Cerebellar nuclear complex (tissue), 1 donor: Measurements from ENCODE around the gene SFTPB.
"Not testable (repeated sequence)": the region's sequence is repeated elsewhere in the genome, so short reads cannot be mapped to it uniquely, and the experiment has no call there.

Source experiments
- DNase-seq, 2 experiments: peaks; one replicate each; lab custom pipeline; 2025; lab: John Stamatoyannopoulos, UW

SFTPB gene

DNA sequence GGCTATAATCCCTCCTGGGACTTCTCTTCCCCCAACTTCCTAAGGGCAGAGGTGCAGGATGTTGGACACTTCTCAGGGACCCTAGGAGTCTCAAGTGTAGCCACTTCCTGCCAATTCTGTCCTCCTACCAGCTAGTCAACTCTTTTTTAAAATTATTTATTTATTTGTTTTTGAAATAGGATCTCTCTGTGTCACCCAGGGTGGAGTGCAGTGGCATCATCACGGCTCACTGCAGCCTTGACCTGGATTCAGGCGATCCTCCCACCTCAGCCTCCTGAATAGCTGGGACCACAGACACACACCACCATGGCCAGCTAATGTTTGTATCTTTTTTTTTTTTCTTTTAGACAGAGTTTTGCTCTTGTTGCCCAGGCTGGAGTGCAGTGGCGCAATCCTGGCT lies 11.5 kb downstream of the SFTPB start:
- DNase-seq: no peak

DNA sequence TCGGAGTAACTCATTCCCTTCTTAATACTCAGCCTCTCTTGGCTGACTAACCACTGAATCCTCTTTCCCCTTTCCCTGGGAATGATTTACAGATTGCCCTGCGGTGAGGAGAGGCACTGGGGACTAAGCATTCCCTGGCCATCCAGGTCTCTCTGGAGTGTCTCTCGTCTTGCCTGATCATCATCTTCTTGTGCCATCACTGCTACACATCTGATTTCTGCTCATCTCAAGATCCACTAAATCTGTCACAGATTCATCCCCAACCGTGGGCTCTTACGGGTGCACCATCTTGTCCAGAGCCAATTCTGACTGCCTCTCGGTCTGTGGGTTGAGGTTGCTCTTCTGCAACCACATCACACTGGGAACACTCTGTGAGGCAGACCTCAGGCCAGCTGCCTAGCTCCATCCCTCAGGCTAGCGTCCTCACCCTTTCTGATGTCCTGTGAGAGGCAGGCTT lies 12.0 kb downstream of the SFTPB start:
- DNase-seq: no peak

DNA sequence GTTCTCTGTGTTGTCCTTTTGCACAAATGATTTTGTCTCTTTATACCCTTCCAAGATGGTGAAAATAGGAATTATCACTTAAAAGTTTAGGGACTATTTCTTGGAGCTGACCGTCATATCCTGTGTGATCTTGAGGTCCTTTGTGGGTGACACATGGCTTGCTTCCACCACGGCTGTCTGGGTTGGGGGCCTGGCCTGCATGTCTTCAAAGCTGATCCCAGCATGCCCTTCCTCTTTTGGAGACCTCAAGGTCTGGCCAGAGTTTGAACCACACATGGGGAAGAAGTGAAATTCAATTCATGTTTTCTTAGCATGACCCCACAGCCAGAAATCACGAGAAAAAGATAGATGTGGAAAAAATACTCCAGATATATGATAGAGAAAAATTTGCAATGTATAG lies 14.0 kb downstream of the SFTPB start:
- DNase-seq: no peak

DNA sequence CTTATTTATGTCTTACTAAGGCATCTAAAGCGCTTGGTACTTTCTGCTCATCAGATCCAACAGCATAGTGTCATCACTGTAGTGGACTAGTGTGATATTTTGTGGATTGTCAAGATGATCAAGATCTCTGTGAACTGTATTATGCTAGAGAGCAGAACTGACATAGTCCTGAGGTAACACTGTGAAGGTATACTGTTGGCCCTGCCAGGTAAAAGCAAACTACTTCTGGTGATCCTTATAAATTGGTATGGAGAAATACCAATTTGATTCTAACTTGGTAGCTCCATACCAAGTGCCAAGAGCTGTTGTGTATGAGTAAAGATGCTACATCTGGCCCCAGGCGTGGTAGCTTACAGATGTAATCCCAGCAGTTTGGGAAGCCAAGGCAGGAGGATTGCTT lies 15.9 kb downstream of the SFTPB start:
- DNase-seq: no peak

DNA sequence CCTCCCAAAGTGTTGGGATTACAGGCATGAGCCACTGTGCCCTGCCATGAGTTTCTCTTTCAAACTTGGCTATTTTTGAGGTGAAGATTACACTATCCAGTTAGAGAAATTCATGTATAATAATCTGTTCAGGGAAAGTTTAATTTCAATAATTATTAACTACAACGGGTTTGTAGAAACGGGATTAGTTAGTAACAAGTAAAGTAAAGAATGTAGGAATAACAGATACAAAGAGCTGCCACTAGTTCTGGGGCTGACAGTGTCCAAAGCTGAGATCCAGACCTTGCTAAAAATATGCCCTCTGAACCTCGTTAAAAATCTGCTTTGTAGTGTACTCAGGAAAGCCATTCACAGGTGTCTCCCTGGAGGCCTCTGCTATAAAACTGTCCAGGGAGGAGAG lies 16.9 kb downstream of the SFTPB start:
- DNase-seq: no peak

DNA sequence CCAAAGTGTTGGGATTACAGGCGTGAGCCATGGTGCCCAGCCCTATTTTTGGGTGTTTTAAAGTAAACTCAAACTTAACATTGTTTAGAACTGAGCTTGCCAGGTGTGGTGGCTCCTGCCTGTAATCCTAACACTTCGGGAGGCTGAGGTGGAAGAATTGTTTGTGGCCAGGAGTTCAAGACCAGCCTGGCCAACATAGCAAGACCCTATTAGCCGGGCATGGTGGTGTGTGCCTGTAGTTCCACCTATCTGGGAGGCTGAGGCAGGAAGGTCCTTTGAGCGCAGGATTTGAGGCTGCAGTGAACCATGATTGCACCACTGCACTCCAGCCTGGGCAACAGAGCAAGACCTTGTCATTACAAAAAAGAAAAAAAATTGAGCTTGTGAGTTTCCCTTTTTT lies 17.5 kb downstream of the SFTPB start:
- no peak for DNase-seq

DNA sequence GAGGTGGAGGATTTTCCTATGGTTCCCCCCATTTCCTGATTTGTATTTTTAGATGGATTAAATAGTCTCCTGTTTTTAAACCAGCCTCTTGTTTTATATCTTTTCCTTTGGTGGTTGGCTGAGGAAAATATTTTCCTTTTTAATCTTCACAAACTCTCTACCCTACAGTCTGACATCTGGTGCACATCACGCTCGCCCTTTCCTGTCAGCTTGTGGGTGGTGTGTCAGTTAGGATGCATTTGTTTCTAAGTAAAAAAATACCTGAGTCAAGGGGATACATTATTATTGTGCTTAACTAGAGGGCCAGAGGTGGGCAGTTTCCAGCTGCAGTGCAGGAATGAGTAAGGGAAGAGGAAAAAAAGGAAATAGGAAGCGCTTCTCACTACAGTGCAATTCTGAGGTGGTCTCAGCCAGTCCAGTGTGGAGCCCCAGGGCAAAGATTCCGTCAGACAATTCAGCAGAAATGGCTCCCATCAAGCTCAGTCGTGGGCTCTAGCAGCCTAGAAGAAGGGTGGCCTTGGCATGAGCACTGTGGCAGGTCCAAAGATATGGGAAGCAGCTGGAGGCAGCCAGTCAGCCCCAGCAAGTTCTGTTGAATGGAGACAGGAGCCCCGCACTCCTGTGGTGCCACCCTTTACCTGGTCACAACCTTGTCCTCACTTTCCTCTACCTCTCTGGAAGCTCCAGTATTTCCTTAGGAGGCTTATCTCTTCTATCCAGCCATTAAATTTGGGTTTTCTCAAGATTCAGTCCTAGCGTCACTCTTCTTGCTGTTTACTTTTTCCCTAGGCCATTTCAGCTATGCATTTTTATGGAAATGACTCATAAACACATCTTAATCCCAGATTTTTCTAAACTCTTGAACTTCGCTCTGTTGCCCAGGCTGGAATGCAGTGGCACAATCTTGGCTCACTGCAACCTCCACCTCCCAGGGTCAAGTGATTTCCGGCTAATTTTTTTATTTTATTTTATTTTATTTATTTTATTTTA lies 18.5 kb downstream of the SFTPB start:
- no peak for DNase-seq

DNA sequence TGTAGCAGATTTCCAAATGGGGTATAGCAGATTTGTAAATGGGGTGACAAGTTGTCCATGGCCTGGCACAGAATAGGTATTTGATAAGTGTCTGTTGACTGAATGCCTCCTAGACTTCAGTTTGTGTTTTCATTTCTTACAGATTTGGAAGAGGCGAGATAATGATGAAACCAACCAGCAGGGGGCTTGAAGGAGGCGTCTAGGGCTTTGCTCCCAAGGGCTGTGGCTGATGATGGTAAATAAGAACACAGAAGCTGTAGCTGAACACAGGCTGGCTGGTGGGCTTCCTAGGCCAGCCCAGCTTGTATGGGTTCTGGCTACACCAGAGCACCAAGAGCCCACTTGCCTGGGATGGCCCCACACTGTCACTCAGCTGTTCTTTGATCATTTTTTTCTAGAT lies 19.4 kb downstream of the SFTPB start:
- no peak for DNase-seq

DNA sequence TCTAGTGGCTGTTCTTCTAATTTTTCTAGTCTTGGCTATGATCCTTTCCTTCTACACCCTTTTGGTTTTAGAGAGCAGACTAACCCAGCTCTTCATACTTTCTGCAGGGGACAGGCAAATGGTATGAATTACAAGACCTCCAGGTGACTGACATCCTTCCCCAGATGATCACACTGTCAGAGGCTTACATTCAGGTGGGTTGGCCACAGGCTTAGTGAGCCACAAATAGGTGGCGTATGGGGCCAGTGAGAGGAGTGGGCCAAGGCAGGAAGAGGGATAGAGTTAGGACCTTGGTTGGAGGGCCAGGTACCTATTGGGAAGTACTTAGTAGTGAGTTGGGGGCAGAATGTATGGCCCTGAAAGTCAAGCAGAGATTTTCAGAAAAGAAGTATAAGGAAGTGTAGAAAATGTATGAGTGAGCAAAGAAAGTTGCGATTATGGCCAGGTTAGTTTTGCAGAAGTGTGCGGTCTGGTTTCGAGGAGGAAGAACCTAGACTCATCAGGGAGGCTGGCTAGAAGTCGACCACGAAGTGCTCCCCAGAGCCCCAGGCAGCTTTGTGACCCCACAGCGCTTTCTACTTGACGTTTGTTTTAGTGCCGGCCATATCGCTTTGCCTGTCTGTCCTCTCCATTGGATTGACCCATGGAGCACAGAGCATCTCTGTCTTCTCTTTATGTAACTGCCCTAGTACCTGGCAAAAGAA lies 20.0 kb downstream of the SFTPB start:
- DNase-seq: no peak

DNA sequence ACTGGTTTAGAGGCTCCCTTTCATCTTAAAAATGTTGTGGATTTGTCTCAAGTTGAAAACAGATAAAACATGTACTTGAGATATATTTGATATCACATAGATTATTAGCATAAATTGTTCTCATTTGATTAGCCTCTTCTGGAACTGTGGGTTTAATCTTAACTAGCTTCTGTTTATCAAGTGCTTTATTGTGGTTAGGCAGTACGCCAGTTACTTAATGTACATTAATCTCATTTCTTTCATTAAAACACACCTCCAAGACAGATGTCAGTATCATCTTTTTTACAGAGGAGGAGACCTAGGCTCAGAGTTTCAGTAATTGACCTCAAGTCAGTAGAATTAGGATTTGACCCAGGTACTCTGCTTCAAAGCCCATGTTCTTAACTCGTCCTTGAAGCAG lies 21.8 kb downstream of the SFTPB start:
- DNase-seq: no peak

DNA sequence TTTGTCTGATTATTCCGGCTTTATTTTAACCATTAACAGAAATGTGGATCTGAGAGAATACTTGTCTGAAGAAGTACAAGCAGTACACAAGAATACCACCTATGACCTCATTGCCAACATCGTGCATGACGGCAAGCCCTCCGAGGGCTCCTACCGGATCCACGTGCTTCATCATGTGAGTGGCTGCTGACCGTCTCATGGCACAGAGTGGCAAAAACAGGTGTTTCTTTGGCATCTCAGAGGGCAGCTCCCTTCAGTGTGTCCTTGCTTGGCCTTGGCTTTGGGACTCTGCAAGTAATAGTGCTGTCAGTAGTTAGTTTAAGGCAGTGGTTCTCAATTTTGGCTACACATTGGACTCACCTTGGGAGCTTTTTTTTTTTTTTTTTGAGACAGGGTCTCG lies 23.1 kb downstream of the SFTPB start:
- no peak for DNase-seq

DNA sequence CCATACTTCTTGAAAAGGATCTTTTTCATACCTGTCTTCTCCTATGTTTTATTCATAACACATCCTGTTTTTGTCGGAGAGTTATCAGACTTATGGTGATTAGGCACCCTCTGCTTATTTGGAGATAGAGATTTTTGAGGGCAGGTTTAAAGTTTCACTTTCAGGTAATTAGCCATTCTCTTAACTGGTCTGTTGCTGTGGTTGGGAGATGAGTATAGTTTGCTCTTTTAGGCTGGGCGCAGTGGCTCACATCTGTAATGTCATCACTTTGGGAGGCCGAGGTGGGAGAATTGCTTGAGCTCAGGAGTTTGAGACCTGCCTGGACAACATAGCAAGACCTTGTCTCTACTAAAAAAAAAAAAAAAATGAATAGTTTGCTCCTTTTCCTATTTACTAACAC lies 25.3 kb downstream of the SFTPB start:
- DNase-seq: no peak

DNA sequence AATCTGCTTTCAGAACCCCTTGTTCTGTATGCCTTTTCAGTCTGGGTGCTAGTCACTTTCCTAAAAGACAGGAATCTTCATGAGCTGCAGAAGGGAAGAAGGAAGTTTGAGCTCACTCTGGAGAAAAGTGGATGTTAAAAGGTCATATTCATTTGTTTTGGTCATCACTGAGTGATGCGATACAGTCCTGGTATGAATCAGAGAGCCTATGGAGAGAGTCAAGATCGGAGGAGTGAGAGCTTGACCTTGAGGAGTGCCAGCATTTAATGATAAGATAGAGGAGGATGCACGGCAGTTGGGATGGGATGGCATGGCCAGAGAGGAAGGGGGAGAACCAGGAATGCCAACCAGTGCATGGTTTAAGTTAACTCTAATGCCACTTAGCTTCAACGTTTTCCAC lies 32.4 kb downstream of the SFTPB start:
- DNase-seq: no peak

DNA sequence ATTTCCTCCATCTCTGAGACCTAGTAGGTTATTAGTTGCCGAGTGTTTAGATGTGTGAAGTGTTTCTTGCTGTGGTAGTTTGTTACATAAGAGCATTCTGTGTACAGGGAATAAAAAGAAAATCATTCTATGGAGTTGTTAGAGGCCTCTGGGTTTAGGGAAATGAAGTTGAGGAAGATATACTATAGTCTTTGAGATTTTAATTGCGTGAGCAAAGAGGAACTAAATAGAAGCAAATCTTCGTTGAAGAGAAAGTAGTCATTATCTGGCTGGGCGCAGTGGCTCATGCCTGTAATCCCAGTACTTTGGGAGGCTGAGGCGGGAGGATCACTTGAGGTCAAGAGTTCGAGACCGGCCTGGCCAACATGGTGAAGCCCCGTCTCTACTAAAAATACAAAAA lies 33.0 kb downstream of the SFTPB start:
- no peak for DNase-seq

DNA sequence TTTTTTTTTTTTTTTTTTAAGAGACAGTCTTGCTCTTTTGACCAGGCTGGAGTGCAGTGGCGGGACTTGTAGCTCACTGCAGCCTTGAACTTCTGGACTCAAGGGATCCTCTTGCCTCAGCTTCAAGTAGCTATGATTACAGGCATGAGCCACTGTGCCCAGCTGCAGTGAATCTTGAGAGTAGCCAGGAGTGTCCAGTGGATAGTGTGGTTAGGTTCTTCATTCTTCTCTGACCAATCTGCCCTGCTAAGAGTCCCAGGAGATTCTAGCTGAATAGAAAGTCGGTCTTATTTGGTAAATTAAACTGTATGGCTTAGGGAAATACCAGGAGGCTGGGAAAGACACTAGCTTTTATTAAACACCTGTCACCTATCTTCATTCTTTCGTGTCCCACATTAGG lies 36.7 kb downstream of the SFTPB start:
- DNase-seq: no peak

DNA sequence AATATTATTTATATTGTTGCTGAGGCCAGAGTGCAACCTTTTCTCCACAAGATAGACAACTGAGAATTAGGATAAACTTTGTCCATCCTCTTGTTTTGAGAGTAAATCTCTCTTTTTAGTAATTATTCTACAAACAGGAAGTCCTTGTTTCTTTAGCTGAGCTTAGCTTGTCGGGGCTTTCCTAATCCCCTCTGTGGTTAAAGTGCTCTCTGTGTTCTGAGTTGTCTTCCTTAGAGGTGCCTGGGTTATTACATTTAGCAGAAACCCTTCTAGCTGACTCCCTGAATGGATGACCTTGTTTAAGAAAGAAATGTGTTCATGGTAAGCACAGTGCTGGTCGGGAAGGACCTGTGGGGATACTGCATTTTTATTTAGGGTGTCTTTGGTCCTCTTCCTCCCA lies 39.3 kb downstream of the SFTPB start:
- DNase-seq: no peak

DNA sequence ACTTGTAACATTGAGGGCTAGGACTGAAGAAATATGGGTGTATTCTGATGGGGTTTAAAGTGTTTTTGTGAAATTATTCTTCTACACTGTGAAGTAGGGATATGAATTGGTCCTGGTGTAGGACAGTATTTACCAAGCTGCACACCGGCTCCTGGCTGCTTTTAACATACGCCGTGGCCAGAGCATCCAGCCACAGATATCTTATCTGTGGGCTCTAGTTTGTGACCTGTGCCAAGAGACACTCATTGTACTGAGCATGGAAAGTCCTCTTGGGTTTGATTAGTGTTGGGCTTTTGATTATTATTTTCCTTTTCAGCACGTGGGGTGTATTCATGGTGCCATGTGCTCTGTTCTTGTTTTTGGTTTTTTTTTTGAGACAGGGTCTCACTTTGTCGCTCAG lies 44.0 kb downstream of the SFTPB start:
- DNase-seq: no peak

DNA sequence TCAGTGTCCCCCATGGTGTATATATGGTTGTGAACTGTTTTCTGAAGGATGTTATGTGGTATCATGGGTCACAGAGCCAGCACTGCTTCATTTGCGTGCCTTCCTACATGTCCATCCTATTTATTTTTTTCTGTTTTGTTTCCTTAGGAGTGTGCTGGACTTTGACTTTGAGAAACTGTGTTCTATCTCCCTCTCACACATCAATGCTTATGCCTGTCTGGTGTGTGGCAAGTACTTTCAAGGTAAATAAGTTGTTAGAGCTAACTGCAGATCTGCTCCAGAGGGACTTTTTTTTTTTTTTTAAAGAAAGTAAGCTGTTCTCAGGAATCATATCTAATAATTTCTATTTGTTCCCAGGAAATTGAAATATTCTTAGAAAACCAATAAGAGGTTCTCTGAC lies 46.7 kb downstream of the SFTPB start:
- no peak for DNase-seq

DNA sequence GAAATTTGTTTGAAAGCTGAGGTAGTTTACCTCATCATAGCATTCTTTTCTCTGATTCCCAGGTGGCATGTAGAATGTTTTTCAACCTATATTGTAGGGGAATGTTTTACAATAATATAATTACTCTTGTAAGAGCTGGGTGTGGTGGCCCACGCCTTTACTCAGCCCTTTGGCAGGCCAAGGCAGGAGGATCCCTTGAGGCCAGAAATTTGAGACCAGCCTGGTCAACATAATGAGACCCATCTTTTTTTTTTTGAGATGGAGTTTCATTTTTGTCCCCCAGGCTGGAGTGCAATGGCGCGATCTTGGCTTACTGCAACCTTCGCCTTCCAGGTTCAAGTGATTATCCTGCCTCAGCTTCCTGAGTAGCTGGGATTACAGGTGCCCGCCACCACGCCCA lies 48.4 kb downstream of the SFTPB start:
- no peak for DNase-seq

DNA sequence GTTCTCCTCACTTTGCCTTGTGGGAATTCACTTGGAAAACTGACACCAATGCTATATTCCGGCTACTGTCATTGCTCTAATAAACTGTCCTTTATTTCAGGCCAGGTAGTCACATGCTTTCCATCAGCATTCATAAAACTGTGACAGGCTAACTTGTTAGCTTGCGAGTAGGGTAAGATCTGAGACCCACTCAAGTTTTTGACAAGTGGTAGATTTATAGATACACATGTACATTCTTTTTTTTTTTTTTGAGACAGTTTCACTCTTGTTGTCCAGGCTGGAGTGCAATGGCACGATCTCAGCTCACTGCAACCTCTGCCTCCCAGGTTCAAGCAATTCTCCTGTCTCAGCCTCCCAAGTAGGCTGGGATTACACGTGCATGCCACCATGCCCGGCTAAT lies 50.3 kb downstream of the SFTPB start:
- DNase-seq: not testable (repeated sequence)

DNA sequence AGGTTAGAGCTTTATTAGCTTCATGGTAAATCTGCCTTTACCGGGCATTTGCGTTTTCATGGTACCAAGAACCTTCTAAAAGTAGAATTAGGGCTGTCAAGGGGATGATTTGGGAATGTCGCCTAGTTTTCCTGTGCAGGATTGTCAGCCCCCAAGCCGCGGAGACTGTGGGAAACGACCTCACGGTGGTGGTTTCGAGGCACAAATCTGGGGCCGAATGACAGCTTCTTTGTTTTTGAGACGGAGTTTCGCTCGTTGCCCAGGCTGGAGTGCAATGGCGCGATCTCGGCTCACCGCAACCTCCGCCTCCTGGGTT lies 52.6 kb downstream of the SFTPB start:
- no peak for DNase-seq

DNA sequence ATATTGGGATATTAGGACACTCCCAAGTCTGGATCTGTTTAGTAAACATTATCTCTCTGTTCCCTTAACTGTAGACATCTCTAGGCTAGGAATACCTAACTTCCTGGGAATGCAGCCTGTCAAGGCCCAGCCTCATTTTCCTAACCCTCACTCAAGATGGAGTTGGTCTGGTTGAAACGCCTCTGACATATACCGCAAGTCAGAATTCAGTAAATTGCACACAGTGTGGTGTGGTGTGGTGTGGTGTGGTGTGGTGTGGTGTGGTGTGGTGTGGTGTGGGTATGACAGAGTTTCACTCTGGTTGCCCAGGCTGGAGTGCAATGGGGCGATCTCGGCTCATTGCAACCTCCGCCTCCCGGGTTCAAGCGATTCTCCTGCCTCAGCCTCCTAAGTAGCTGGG lies 53.2 kb downstream of the SFTPB start:
- not testable (repeated sequence) for DNase-seq

DNA sequence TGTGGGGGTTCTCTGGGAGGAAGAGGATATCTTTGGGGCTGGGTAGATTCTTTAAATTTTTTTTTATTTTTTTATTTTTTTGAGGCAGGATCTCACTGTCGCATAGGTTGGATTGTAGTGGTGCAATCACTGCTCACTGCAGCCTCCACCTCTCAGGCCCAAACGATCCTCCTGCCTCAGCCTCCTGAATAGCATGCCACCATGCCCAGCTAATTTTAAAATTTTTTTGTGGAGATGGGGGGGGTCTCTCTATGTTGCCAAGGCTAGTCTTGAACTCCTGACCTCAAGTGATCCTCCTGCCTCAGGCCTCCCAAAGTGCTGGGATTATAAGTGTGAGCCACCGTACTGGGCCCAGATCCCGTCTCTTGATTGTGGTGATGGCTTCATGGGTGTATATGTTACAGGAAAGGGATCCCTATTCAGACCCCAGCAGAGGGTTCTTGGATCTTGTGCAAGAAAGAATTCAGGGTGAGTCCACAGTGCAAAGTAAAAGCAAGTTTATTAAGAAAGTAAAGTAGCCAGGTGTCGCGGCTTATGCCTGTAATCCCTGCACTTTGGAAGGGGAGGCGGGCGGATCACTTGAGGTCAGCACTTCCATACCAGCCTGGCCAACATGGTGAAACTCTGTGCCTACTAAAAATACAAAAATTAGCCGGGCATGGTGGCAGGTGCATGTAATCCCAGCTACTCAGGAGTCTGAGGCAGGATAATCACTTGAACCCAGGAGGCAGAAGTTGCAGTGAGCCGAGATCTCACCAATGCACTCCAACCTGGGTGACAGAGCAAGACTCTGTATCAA lies 54.1 kb downstream of the SFTPB start:
- DNase-seq: no peak
